ENCODE data around the gene TMUB1. TPM values are rescaled to one million over a fixed set of nuclear protein-coding genes. Genes with fewer than 3 reads are reported as not detected.
A peak's percentile ranks its signal among the peaks of the same experiment; 100 is the strongest.

TMUB1 gene
- total and polyA plus RNA-seq, 9 of the 15 experiments (the other 6 are each of a cell fraction or from before 2014, with no cell fraction given), result 0.14 to 241 (median 74.1) TPM

GRCh38 chr7:151079199-151079910, 3.9 kb downstream of the TMUB1 start:
- H3K9me1 ChIP-seq (ENCODE audit: control insufficient read depth, insufficient read depth, low read length), result no peaks in the 10 kb centered on the region
- ChIA-PET POLR2A (interaction anchor here (0.6 to 2.8 kb wide), 6 partner anchors 8 to 69 kb away, joined by 3 to 18 read pairs (median 4); no protein-coding TSS in a partner anchor), CTCF (ENCODE audit: low intra/inter-chr PET ratio) (no interaction called here)
- peak overlapping the region; percentile 97 for H3K4me2 ChIP-seq (ENCODE audit: insufficient read depth, low read length)
- no peak for FAIRE-seq
- peaks cover 5% of the 10 kb centered on the region for H4K20me1 ChIP-seq (replicated peaks; ENCODE audit: control insufficient read depth, insufficient read depth, low read length)
- no peak for DNase-seq (ENCODE audit: extremely low read depth in 1 of 4, low spot score in 3 of 4)
- intact Hi-C loops (cut with micrococcal nuclease) (no loop called here), in situ Hi-C loops (cut with MboI) (no loop called here)
- peaks cover 46% of the 10 kb centered on the region for H3K79me2 ChIP-seq (ENCODE audit: control insufficient read depth, insufficient read depth, low read length)
- H3K9me3 ChIP-seq (replicated peaks; ENCODE audit: control insufficient read depth, insufficient read depth, low read depth, low read length), result no peaks in the 10 kb centered on the region
- 71% methylated on average over 27 of the region's 27 CpGs for WGBS (ENCODE audit: insufficient coverage, low coverage, missing lambda C conversion rate)
- H3K36me3 ChIP-seq (ENCODE audit: control insufficient read depth, insufficient read depth, low read length), result peaks cover 63% of the 10 kb centered on the region
- no TSS peak for BruUV-seq (replicated peaks)
- no peak for ATAC-seq
- H3K27me3 ChIP-seq (ENCODE audit: control insufficient read depth in 2 of 2, insufficient read depth in 2 of 2, low read length in 2 of 2), result no peaks in the 10 kb centered on the region
- peak overlapping the region; percentile 94 for H3K27ac ChIP-seq (ENCODE audit: extremely low read depth, low read depth, low read length)
- H3K9ac ChIP-seq (ENCODE audit: insufficient read depth in 1 of 2, low read depth in 2 of 2, low read length in 2 of 2), result peak overlapping the region; percentile 94 to 97
- peak overlapping the region; percentile 89 for H3K4me3 ChIP-seq
- no peak overlapping the region for H2AFZ ChIP-seq (ENCODE audit: low read depth, low read length)
- H3K4me1 ChIP-seq (replicated peaks in 1 of 2; ENCODE audit: control insufficient read depth in 2 of 2, insufficient read depth in 2 of 2, low read length in 2 of 2), result peaks cover 39 to 86% of the 10 kb centered on the region in 2 experiments
- no peak for TF ChIP-seq MLX (CRISPR knock-in tag; conservative IDR thresholded peaks at IDR 0.05)
- no peak for TF ChIP-seq PHTF2 (CRISPR knock-in tag; IDR thresholded peaks at IDR 0.05)
- no peak for TF ChIP-seq TBP (optimal IDR thresholded peaks at IDR 0.05; ENCODE audit: low read depth, low read length)
- no peak for TF ChIP-seq ZNF134 (CRISPR knock-in tag; conservative IDR thresholded peaks at IDR 0.05)
- no peak for TF ChIP-seq POLR2A (conservative IDR thresholded peaks at IDR 0.05)
- no peak for TF ChIP-seq ZNF589 (CRISPR knock-in tag; IDR thresholded peaks at IDR 0.05; ENCODE audit: low read depth)
- no peak; the same call in 1 of the 2 replicates for TF ChIP-seq MBD2 (IDR thresholded peaks at IDR 0.05; ENCODE audit: borderline replicate concordance, low read depth)
- no peak for TF ChIP-seq ARHGAP35 (IDR thresholded peaks at IDR 0.05; ENCODE audit: partially characterized antibody)
- no peak for TF ChIP-seq ZNF778 (CRISPR knock-in tag; IDR thresholded peaks at IDR 0.05)
- TF ChIP-seq KHSRP (IDR thresholded peaks at IDR 0.05), result no peak
- TF ChIP-seq ZNF384 (IDR thresholded peaks at IDR 0.05; ENCODE audit: low read depth, low read length), result no peak
- peak; percentile 55 for TF ChIP-seq RBM22 (IDR thresholded peaks at IDR 0.05; ENCODE audit: low read depth, low read length, poor library complexity, severe bottlenecking)
- TF ChIP-seq, protein P1, sequence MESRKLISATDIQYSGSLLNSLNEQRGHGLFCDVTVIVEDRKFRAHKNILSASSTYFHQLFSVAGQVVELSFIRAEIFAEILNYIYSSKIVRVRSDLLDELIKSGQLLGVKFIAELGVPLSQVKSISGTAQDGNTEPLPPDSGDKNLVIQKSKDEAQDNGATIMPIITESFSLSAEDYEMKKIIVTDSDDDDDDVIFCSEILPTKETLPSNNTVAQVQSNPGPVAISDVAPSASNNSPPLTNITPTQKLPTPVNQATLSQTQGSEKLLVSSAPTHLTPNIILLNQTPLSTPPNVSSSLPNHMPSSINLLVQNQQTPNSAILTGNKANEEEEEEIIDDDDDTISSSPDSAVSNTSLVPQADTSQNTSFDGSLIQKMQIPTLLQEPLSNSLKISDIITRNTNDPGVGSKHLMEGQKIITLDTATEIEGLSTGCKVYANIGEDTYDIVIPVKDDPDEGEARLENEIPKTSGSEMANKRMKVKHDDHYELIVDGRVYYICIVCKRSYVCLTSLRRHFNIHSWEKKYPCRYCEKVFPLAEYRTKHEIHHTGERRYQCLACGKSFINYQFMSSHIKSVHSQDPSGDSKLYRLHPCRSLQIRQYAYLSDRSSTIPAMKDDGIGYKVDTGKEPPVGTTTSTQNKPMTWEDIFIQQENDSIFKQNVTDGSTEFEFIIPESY (CRISPR knock-in tag; IDR thresholded peaks at IDR 0.05), result peak; percentile 46; the same call in 1 of the 2 replicates
- no peak for TF ChIP-seq TEAD4 (IDR thresholded peaks at IDR 0.05; ENCODE audit: low read length)
- TF ChIP-seq TEAD4 (CRISPR knock-in tag; IDR thresholded peaks at IDR 0.05; ENCODE audit: borderline replicate concordance), result 0 out of 2 replicates have a peak, but pooled peaks have one; percentile 52
- TF ChIP-seq ELK1 (CRISPR knock-in tag; IDR thresholded peaks at IDR 0.05), result no peak
- 0 out of 2 replicates have a peak, but pooled peaks have one; percentile 19 for TF ChIP-seq POLR2G (IDR thresholded peaks at IDR 0.05; ENCODE audit: low read depth, low read length)
- TF ChIP-seq MAFF (IDR thresholded peaks at IDR 0.05; ENCODE audit: low read length), result no peak
- no peak for TF ChIP-seq MBD1 (CRISPR knock-in tag; IDR thresholded peaks at IDR 0.05)

All from K562 (cell line).